Embryonic facial prominence (tissue), 1 donor: ENCODE results near the gene KRTAP19-5.
"Not testable (repeated sequence)": the region's sequence is repeated elsewhere in the genome, so short reads cannot be mapped to it uniquely, and the experiment has no call there.

Experiments used
- DNase-seq: peaks from one replicate; pipeline ENCODE4 v3.0.0-alpha.2; 2016; ENCODE audit errors: extremely low spot score

The KRTAP19-5 gene

DNA sequence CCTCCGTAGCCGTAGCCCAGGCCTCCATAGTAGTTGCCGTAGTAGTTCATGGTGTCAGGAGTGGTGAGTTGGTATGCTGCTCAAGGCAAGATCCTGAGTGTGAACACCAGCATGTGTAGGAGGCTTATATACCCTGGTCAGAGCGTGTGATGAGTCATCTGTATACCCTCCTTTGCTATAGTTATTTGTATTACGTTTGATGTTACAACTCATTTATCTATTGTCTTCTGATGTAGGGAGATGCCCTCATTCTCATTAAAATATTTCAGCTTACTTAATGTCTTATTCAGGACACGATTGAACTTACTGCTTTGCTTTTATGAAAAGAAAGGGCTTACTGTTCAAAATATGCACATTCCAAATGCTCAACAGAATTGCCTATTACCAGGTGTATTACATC lies at the start of gene KRTAP19-5:
TSS of gene KRTAP19-5 (minus strand) at position 101 of the 400 bp plus-strand sequence. CDS start at position 50, 51 bp downstream.
- DNase-seq, result no peak

DNA sequence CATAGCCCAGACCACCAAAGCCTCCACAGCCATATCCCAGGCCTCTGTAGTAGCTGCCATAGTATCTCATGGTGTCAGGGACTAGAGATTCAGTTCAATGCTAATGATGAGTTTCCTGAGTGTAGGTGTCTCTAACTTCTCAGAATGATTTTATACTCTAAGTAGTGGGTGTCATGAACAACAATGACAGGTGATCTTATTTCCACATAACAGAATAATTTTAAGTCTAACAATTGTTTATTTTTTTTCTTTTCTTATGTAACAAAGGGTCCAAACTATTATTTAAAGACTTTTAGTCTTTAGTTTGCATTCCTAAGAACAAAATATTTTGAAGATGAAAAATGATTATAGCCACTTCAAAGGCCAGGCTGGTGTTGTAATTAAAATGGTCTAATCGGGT lies 39.8 kb upstream of the KRTAP19-5 start, which contains the start of gene KRTAP19-6:
TSS of gene KRTAP19-6 (minus strand) at position 101 of the 400 bp plus-strand sequence. CDS start at position 70, 31 bp downstream.
- no peak for DNase-seq

DNA sequence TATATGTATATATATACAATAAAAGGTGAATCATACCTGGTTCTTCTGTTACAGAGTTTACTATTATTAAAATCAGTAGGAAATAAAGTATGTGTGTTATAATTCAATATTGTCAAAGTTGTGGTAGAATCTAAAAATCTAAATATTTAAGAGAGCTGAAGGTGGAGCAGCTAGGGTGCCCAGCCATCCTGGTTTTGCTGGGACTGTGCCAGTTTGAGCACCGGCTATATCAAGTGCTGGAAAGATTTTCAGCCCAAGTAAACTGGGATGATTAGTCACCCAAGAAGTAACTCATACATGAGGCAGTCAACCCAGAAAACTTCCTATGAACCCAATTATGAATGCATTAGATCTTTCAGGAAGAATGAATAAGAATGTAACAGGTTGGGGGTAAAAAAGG lies 16.9 kb upstream of the KRTAP19-5 start:
- DNase-seq, result no peak

DNA sequence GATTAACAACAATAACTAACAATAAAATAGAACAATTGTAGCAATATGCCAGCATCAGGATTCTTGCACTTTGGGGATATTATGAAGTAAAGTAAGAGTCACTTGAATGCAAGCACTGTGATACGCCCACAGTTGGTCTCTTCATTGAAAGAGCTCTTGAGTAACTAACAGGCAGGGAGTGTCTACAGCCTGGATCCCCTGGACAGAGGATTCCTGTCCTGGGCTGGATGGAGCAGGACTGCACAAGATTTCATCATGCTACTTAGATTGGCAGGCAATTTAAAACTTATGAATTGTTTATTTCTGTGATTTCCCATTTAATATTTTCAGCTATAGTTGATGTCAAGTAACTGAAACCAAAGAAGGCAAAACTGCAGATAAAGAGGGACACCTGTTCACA lies 13.7 kb upstream of the KRTAP19-5 start:
- DNase-seq, result no peak

DNA sequence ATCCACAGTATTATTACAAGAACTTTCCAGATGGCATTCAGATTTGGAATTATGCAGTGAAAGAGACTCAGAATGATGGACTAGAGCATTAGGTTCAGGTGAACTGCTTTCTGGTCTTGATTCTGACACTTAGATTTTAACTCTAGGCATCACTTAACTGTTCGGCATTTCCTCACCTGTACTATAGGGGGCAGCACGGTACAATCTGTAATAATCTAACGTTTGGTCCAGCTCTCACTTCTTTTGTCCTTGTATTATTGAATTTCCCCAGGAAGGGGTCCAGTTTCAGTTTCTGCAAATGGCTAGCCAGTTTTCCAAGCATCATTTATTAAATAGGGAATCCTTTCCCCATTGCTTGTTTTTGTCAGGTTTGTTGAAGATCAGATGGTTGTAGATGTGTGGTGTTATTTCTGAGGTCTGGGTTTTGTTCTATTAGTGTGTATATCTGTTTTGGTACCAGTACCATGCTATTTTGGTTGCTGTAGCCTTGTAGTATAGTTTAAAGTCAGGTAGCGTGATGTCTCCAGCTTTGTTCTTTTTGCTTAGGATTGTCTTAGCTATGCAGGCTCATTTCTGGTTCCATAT lies 3.8 kb upstream of the KRTAP19-5 start:
- not testable (repeated sequence) for DNase-seq

DNA sequence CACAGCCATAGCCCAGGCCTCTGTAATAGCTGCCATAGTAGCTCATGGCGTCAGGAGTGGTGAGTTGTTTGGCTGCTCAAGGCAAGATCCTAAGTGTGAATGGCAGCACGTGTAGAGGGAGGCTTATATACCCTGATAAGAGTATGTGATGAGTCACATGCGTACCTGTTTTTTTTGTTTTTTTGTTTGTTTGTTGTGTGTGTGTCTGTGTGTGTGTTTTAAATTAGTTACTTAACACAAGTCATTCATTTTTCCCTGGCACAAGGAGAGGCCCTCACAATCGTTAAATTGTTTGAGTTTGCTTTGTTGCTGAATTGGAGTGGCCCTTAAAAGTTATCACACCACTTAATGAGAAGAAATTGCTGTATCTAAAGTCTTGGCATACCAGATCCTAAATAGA lies 4.9 kb downstream of the KRTAP19-5 start, which contains the start of gene KRTAP19-4:
TSS of gene KRTAP19-4 (minus strand) at position 101 of the 400 bp plus-strand sequence. CDS start at position 46, 55 bp downstream.
- DNase-seq, result no peak

DNA sequence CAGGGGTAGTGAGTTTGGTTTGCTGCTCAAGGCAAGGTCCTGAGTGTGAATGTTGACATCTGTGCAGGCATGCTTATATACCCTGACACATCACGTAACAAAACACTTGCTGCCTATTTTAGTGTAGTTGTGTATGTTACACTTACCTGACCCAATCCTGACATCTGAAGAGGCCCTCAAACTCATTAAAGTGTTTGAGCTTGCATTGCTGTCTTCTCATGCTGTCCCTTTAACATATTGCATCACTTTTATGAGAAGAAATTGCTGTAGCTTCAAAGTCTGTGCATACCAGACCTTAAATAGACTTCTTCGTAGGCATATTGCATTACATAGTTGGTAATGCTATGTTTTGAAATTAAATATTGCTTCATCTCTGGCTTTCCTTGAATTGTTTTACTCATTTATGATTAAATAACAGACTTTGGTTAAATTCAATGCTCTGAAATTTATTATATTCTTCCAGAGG lies 9.9 kb downstream of the KRTAP19-5 start, which contains the start of gene KRTAP19-3:
TSS of gene KRTAP19-3 (minus strand) at position 51 of the 466 bp plus-strand sequence. CDS start 56 bp downstream, outside the sequence.
- DNase-seq, result no peak

DNA sequence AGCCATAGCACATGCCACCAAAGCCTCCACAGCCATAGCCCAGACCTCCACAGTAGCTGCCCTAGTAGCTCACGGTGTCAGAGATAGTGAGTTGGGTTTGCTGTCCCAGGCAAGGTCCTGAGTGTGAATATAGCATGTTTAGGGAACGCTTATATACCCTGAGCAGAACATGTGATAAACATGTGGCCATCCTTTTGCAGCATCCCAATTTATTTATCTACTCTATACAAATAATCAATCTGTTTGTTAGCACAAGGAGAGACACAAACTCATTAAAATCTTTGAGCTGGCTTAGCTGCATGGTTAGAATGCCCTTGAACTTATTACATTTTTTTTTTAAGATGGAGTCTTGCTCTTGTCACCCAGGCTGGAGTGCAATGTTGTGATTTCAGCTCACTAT lies 14.6 kb downstream of the KRTAP19-5 start, which contains the start of gene KRTAP19-2:
TSS of gene KRTAP19-2 (minus strand) at position 101 of the 400 bp plus-strand sequence. CDS start at position 13, 88 bp downstream.
- DNase-seq, result no peak

DNA sequence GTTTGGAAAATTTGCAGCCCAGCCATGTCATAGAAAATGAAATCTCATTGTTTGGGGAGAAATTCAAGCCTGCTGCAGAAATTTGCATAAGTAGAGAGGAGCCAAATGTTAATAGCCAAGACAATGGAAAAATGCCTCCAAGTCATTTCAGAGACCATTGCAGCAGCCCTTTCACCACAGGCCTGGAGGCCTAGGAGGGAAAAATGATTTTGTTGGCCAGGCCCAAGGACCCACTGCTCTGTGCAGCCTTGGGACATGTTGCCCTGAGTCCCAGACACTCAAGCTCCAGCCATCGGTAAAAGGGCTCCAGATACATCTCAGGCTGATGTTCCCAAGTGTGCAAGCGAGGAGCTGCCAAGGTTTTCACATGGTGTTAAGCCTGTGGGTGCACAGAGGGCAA lies 15.8 kb downstream of the KRTAP19-5 start:
- no peak for DNase-seq

DNA sequence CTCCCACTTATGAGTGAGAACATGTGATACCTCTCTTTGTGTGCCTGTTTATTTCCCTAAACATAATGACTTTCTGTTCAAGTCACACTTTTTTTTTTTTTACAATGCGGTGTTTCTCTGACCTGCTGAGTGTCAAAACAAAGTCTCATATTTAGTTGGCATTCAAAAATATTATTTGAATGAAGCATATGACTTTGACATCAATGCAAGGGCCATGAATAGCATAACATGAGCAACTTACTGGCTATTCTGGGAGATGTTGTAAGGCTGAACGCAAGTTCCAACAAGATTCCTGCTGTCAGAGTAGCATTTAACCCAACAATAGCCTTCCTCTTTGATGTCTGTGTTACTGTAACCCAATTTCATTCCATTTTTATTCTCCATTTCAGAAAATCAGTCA lies 19.8 kb downstream of the KRTAP19-5 start:
- no peak for DNase-seq

DNA sequence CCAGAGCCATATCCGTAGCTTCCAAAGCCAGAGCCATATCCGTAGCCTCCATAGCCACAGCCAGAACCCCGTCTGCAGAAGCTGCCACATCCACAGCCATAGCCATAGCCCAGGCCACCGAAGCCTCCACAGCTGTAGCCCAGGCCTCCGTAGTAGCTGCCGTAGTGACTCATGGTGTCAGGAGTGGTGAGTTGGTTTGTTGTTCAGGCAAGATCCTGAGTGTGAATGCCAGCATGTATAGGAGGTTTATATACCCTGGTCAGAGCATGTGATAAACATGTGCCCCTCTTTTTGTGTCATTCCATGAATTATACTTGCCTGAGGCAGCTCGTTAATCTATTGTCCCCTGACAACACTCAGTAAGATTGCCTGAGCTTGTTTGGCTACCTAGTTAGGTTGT lies 21.8 kb downstream of the KRTAP19-5 start, which contains the start of gene KRTAP19-1:
TSS of gene KRTAP19-1 (minus strand) at position 223 of the 400 bp plus-strand sequence. CDS start at position 173, 50 bp downstream.
- no peak for DNase-seq

DNA sequence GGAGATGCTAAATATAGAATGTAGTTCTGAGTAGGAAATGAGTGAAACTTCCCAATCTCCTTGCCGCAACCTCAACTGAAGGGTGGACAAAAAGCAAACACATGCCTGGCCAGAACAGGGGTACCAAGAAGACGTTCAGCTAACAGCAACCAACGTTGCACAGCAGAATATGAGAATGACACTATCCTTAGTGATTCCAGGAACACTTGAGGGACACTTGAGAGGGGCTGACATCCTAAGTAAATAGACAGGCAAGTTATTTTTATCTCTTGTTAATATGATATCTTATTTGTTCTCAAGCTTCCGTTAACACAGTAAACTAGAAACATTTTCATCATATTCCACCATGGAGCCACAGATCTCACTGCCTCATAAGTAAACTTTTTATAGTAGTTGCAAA lies 22.7 kb downstream of the KRTAP19-5 start:
- DNase-seq, result no peak

DNA sequence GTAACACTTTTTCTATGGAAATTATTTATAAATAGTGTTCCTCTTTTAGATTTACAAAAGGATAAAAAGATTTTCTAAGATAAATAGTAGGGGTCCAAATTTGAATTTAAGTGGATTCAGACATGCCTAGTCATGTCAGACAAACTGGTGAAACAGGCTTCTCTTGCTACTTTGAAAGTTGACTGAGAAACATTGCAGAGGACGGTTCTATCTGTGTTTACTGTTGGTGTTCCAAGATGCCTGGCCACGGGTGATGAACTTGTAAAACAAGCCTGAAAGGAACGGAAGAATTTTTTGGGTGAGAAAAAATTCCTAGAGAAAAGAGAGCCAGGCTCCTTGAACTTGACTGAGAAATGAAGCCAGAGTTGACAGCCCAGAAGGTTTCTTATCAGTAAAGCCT lies 23.9 kb downstream of the KRTAP19-5 start:
- no peak for DNase-seq

DNA sequence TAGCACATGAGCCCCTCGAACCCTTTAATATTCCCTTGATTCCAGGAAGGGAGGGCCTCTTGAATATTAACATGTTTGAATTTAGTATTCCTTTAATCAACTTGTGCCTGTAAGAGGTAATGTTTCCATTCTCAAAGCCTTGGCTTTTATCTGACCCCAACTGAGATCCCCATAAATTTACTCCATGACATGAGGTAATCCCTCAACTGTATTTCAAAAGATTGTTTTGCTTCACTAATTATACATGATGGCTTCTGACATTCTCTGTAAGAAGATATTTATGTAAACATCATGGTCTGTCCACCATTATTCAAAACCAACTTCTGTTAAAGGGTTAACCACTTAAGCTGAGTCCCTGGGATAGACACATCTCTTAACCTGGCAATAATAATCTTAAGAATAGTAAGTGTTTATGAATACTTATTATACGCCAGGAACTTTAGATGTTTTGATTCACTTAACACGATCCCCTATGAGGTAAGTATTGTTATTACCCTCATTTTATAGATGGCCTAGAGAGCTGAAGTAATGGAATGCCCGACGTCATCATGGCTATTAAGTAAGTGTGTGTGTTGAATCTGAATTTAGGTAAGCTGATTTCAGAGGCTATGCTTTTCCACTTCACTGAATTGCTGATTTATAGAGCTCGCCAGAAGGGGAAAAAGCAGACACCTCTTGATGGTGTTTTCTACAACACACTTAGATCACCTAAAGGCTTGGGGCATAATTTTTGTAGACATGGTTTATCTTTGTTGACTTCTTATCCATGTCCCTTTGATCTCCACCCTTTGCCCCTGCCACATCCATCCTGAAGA lies 32.8 kb downstream of the KRTAP19-5 start:
- DNase-seq, result no peak

DNA sequence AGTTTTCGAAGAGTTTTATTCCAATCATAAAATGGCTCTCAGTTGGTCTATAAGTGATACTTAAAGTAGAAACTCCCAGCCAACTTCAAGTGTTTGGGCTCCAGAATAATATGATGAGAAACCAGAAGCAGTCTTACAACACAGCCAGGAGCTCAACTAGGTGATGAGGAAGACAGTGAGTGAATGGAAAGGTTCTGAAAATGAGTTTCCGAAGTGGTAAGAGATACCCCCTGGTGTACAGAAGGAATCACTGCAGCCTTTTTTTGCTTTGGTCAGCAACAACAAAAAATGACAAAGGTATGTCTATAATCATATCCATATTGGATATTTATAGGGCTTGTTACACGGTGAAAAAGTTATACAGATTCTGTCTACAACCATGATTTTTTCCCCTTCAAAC lies 38.2 kb downstream of the KRTAP19-5 start:
- no peak for DNase-seq
